ENCODE data around the gene SH2B2. TPM values are rescaled to one million over a fixed set of nuclear protein-coding genes. Genes with fewer than 3 reads are reported as not detected.
A peak's percentile ranks its signal among the peaks of the same experiment; 100 is the strongest.

SH2B2 gene
- total RNA-seq, 1 donor from 2014 or later = 6.1 TPM

- DNase-seq (ENCODE audit: low spot score) = no peak
Measured at GRCh38 chr7:102266541-102266940, 20.1 kb upstream of the SH2B2 start.

- no peak for DNase-seq (ENCODE audit: low spot score)
Measured at GRCh38 chr7:102268635-102269034, 18.0 kb upstream of the SH2B2 start.

- no peak for DNase-seq (ENCODE audit: low spot score)
Measured at GRCh38 chr7:102270178-102270887, 16.3 kb upstream of the SH2B2 start.

GRCh38 chr7:102271158-102271798, 15.4 kb upstream of the SH2B2 start:
- no peak for DNase-seq (ENCODE audit: low spot score)

GRCh38 chr7:102272075-102272916, 14.4 kb upstream of the SH2B2 start:
- DNase-seq (ENCODE audit: low spot score) = peak; percentile 81

GRCh38 chr7:102272917-102273748, 13.5 kb upstream of the SH2B2 start:
- DNase-seq (ENCODE audit: low spot score) = no peak

- no peak for DNase-seq (ENCODE audit: low spot score)
Measured at GRCh38 chr7:102273749-102274712, 12.6 kb upstream of the SH2B2 start.

GRCh38 chr7:102275123-102275703, 11.5 kb upstream of the SH2B2 start:
- no peak for DNase-seq (ENCODE audit: low spot score)

GRCh38 chr7:102277901-102278300, 8.8 kb upstream of the SH2B2 start:
- no peak for DNase-seq (ENCODE audit: low spot score)

- no peak for DNase-seq (ENCODE audit: low spot score)
Measured at GRCh38 chr7:102279537-102280400, 6.9 kb upstream of the SH2B2 start.

GRCh38 chr7:102280521-102280920, 6.1 kb upstream of the SH2B2 start:
- DNase-seq (ENCODE audit: low spot score) = no peak

GRCh38 chr7:102281785-102282184, 4.9 kb upstream of the SH2B2 start:
- DNase-seq (ENCODE audit: low spot score) = no peak

- DNase-seq (ENCODE audit: low spot score) = no peak
Measured at GRCh38 chr7:102282465-102283362, 4.0 kb upstream of the SH2B2 start.

- no peak for DNase-seq (ENCODE audit: low spot score)
Measured at GRCh38 chr7:102283477-102284189, 3.0 kb upstream of the SH2B2 start.

- no peak for DNase-seq (ENCODE audit: low spot score)
Measured at GRCh38 chr7:102284399-102284798, 2.3 kb upstream of the SH2B2 start.

- no peak for DNase-seq (ENCODE audit: low spot score)
Measured at GRCh38 chr7:102284891-102285539, 1.7 kb upstream of the SH2B2 start.
